Progenitor cell of endocrine pancreas (in vitro differentiated cells): ENCODE results near the gene OR2A2. TPM values are rescaled to one million over a fixed set of nuclear protein-coding genes. Genes with fewer than 3 reads are reported as not detected.

Source experiments
- DNase-seq: peaks from one replicate; pipeline ENCODE4 v3.0.0; 2021; ENCODE audit warnings: low spot score; ENCODE audit not compliant: unreplicated experiment
- H3K27ac Mint-ChIP-seq: 2 replicates; pipeline ENCODE4 v1.8.0; 2021; ENCODE audit warnings: mild to moderate bottlenecking, moderate library complexity, mixed read lengths
- H3K27me3 Mint-ChIP-seq: 2 replicates; pipeline ENCODE4 v1.8.0; 2021; ENCODE audit warnings: mixed read lengths
- H3K36me3 Mint-ChIP-seq: 2 replicates; pipeline ENCODE4 v1.8.0; 2022; ENCODE audit warnings: mixed read lengths; ENCODE audit not compliant: insufficient read depth
- H3K4me1 Mint-ChIP-seq: 2 replicates; pipeline ENCODE4 v1.8.0; 2021; ENCODE audit warnings: low read depth, mixed read lengths
- H3K4me3 Mint-ChIP-seq: 2 replicates; pipeline ENCODE4 v1.8.0; 2021; ENCODE audit warnings: low read depth, mild to moderate bottlenecking, moderate library complexity, mixed read lengths
- H3K9me3 Mint-ChIP-seq: 2 replicates; pipeline ENCODE4 v1.8.0; 2021; ENCODE audit warnings: low read depth, mixed read lengths
- CTCF ChIP-seq: fragments of 200-600 bp; sonication (generic); IDR thresholded peaks from one replicate; pipeline ENCODE4 v1.5.0; 2021; ENCODE audit warnings: antibody characterized with exemption, mild to moderate bottlenecking; ENCODE audit not compliant: unreplicated experiment
- total RNA-seq: library from RNA; stranded (reverse); gene quantifications from 2 replicates; pipeline ENCODE4 v1.2.1, GENCODE V29; 2021

The OR2A2 gene
- total RNA-seq, 1 donor from 2014 or later, result not detected

- H3K9me3 Mint-ChIP-seq, result peaks cover 3% of the 10 kb centered on the region
- no peaks in the 10 kb centered on the region for H3K27me3 Mint-ChIP-seq
- H3K4me1 Mint-ChIP-seq, result no peaks in the 10 kb centered on the region
- H3K4me3 Mint-ChIP-seq, result no peak within 1 kb of the TSS
- no peak within 1 kb of the TSS for H3K27ac Mint-ChIP-seq
- no peaks in the 10 kb centered on the region for H3K36me3 Mint-ChIP-seq
- no peak for DNase-seq
- TF ChIP-seq CTCF, result no peak
Observed at GRCh38 chr7:144085978-144086377, 23.4 kb upstream of the OR2A2 start, which contains the start of gene OR2A12. TSS of gene OR2A12 (plus strand) at chr7:144086278. CDS start at chr7:144095108, 8,830 bp downstream.

- DNase-seq, result no peak
- H3K27ac Mint-ChIP-seq, result no peak overlapping the region
- H3K4me3 Mint-ChIP-seq, result no peak overlapping the region
- no peaks in the 10 kb centered on the region for H3K4me1 Mint-ChIP-seq
- H3K27me3 Mint-ChIP-seq, result no peaks in the 10 kb centered on the region
- no peak for TF ChIP-seq CTCF
- no peaks in the 10 kb centered on the region for H3K36me3 Mint-ChIP-seq
- peaks cover 7% of the 10 kb centered on the region for H3K9me3 Mint-ChIP-seq
Observed at GRCh38 chr7:144086730-144087129, 22.7 kb upstream of the OR2A2 start.

- no peak for DNase-seq
- no peaks in the 10 kb centered on the region for H3K4me1 Mint-ChIP-seq
- H3K36me3 Mint-ChIP-seq, result no peaks in the 10 kb centered on the region
- H3K4me3 Mint-ChIP-seq, result no peak overlapping the region
- no peaks in the 10 kb centered on the region for H3K27me3 Mint-ChIP-seq
- peaks cover 7% of the 10 kb centered on the region for H3K9me3 Mint-ChIP-seq
- H3K27ac Mint-ChIP-seq, result no peak overlapping the region
- no peak for TF ChIP-seq CTCF
Observed at GRCh38 chr7:144087230-144087629, 22.2 kb upstream of the OR2A2 start.

- Mint-ChIP-seq H3K4me3 (no peak overlapping the region), H3K4me1 (no peaks in the 10 kb centered on the region)
Observed at GRCh38 chr7:144090667-144091066, 18.7 kb upstream of the OR2A2 start.

GRCh38 chr7:144098776-144099175 is 10.6 kb upstream of the OR2A2 start:
- Mint-ChIP-seq H3K36me3 (no peaks in the 10 kb centered on the region), H3K9me3 (no peaks in the 10 kb centered on the region), H3K27me3 (no peaks in the 10 kb centered on the region), H3K4me1 (no peaks in the 10 kb centered on the region), H3K4me3 (no peak overlapping the region), H3K27ac (no peak overlapping the region)
- no peak for DNase-seq
- TF ChIP-seq CTCF, result no peak

More at GRCh38 chr7:144090667-144091066, 18.7 kb upstream of the OR2A2 start:
- no peak overlapping the region for H3K27ac Mint-ChIP-seq
- no peak for DNase-seq
- H3K27me3 Mint-ChIP-seq, result no peaks in the 10 kb centered on the region
- peaks cover 7% of the 10 kb centered on the region for H3K9me3 Mint-ChIP-seq
- H3K36me3 Mint-ChIP-seq, result no peaks in the 10 kb centered on the region
- no peak for TF ChIP-seq CTCF
